ENCODE data around the gene POPDC3.
A peak's percentile ranks its signal among the peaks of the same experiment; 100 is the strongest.
"Not testable (repeated sequence)": the region's sequence is repeated elsewhere in the genome, so short reads cannot be mapped to it uniquely, and the experiment has no call there.

The POPDC3 gene, protein sequence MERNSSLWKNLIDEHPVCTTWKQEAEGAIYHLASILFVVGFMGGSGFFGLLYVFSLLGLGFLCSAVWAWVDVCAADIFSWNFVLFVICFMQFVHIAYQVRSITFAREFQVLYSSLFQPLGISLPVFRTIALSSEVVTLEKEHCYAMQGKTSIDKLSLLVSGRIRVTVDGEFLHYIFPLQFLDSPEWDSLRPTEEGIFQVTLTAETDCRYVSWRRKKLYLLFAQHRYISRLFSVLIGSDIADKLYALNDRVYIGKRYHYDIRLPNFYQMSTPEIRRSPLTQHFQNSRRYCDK

DNA sequence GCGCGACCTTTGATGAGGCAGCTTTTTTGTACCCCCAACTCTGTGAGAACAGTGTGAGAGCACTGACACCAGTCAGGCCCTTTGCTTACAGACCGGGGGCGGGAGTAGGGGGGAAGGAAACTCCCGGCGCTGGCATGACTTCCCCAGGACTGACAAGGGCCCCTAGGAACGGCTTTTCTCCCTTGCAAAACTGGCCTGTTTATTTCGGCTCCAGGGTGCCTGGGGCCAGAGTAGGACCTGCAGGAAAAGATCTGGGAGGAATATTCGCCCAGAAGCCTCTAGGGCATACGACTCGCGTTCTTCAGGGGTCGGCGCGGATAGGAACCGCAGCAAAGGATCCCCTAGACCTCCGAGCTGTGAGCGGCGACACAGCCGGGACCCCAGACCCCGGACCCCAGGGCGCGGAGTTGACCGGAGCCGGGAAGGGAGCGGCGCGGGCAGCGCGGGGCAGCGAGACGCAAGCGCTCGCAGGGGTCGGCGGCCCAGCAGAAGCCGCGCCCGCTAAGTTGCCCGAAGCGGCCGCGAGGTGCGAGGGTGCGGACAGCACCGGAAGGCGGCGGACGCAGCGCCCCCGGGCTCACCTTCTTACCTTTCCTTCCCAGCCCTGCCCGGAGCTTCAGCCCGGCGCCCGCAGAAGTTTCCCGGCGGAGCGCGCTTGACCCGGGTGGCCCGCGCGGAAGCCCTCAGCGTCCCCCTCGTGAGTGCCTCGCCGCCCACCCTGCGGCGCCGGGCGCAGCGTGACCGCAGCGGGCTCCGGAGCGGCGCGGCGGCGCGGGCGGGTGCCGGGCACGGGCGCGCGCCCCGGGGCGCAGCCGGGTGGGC is at the start of gene POPDC3:
POPDC3 (minus strand) TSS at position 771 of the 822 bp plus-strand sequence. CDS start 18,105 bp downstream, outside the sequence.
- ATAC-seq = peak; percentile 21
- DNase-seq = peak; percentile 22

DNA sequence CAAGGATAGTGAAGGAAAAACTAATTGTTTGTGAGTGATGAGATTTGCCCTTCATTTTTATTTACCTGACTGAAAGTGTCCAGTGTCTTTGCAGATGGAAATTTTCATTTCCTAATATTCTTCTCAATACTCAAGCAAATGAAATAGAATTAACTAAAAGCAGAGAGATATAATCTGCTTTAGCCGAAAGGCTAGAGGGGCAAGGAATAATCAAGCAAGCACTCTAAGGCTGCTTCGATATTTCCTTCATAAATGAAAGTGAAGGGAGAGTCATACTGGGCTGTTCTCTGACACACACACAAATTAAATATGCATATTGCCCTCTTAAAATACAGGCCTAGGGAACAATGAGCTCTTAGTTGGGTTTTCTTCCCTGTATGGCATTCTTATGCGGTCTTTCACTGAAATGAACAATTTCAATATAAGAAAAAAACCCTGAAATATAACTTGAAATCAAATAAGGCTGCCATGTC is 47.5 kb upstream of the POPDC3 start:
- DNase-seq (no peak), ATAC-seq (no peak)

DNA sequence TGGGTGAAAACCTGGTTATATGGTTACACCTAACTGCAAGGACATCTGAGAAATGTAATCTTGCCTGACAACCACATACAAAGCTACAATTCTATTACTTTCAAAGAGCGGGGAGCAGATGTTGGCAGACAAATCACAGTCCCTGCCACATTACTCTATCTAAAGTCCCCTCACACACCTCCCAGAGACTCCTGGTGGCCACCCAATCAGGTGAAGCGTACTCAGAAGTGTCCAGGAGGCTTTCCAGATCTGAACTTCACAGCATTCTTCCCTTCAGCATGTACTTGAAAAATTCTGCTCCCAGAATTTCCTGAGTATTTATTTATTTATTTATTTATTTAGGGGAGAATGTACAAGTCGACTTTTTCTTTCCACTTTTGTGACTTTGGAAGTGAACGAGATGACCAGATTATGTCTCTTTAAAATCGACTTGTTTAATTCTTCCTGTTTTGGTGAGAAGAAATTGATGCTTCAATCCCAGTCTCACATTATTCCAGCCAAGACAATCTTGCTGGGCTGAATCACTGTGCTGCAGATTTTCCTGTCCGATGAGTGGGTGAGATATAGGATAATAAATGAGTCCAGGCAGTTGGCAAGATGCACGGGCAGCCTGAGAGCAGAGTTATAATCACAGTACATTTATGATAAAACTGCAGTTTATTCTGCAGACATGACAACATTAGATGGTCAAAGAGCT is 46.9 kb upstream of the POPDC3 start:
- DNase-seq = no peak
- no peak for ATAC-seq

DNA sequence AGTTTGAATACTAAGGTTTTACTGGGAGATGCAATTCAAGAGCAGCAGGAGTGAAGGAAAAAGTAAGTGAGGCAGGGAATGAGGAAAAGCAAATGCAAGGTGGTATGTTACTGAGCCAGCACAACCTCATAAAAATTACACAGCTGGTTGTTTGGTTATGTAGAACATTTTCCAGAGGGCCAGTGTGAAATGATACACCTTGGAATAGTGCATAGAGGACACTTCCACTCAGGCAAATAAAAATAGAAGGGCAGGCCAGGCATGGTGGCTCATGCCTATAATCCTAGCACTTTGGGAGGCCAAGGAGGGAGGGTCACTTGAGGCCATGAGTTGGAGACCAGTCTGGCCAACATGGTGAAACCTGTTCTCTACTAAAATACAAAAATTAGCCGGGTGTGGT is 43.4 kb upstream of the POPDC3 start:
- ATAC-seq (no peak), DNase-seq (no peak)

DNA sequence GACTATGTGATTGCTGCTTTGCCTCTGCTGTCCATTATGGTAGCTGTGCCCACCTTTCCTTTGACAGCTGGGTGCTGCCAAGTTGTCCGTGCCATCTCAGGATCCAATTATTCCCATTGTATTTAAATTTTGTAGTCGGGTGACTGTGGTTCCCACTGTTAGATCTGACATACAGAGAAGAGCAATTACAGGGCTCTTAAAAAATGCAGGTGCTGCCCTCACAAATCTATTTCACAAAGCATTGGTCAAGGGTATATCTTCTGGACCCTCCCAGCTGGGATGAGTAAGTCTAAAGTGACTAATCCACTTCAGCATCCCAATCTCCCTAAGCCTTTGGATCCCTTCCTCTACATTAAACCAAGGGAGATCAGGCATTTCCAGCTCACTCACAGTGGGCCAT is 41.4 kb upstream of the POPDC3 start:
- ATAC-seq, DNase-seq: not testable (repeated sequence)

DNA sequence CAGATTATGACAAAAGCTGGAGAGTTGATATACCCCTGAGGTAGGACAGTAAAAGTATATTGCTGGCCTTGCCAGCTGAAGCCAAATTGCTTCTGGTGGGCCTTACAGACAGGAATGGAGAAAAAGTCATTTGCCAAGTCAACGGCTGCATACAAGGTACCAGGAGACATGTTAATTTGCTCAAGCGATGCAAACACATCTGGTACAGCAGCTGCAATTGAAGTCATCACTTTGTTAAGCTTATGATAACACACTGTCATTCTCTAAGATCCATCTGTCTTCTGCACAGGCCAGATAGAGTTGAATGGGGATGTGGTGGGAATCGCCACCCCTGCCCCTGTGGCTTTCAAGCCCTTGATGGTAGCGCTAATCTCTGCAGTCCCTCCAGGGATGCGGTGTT is 40.4 kb upstream of the POPDC3 start:
- DNase-seq = no peak
- no peak for ATAC-seq

DNA sequence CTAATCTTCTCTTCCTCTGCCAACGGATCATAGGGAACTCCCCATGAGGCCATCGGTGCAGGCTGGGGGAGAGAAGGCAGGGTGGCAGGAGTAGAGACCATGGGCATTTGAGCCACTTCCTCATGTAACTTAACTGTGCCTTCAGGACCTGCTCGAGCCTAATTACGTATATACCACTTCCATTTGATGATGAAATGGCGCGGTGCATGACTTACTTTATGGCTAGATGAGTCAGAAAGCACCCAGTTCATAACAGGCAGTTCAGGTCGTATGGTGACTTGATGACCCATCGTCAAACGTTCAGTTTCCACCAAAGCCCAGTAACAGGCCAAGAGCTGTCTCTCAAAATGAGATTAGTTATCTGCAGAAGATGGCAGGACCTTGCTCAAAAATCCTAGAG is 39.4 kb upstream of the POPDC3 start:
- not testable (repeated sequence) for ATAC-seq, DNase-seq

DNA sequence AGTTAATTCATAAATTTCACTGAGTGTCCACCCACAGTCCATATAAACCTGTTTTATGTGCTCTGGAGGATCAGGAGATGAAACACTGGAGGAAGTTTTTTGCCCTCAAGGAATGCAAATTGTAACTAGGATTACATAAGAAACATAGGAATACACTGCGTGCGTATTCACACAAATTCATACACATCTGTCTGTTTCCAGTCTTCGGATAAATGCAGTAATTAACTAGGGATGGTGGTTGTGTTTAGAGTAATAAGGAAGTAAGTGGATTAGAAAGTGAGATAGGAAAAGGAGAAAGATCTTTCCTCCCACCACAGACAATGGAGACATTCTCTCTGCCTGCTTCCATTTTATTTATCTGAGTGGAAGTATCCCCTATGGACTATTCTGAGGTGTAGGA is 35.7 kb upstream of the POPDC3 start:
- DNase-seq (no peak), ATAC-seq (no peak)

DNA sequence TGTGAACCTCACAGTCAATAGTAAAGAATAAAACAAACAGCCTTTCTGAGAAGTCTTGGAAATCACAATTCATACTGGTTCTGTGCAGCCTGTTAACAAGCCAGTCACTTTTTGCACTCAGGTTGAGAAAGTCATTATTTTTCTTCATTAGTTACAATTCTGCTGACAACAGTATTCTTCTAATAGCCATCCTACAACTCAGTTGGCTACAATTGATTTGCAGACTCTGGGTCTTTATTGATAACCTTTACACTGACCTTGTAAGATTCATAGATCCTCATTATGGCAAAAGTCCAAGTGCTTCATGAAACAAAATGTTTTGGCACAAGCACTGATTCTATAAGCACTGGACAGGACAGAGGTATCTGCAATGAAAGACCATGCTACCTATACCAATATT is 34.9 kb upstream of the POPDC3 start:
- no peak for ATAC-seq
- DNase-seq = no peak

DNA sequence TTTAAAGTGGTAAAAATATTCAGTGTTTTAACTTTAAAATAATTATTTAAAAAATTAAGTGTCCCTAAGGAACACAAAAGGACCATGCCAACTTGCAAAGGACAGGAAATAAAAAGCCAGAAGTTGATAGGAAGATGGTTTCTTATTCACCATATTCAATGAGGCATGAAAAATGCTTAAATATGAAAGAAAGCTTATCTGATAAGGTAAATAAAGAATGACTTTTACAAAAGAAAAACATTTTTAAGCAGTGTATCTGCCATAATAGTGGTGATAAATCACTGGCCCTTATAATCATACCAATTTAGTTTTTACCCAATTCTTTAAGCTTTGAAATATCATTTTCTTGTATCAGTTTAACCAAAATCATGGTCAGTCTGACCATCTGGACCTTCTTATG is 33.5 kb upstream of the POPDC3 start:
- DNase-seq = no peak
- ATAC-seq = no peak

DNA sequence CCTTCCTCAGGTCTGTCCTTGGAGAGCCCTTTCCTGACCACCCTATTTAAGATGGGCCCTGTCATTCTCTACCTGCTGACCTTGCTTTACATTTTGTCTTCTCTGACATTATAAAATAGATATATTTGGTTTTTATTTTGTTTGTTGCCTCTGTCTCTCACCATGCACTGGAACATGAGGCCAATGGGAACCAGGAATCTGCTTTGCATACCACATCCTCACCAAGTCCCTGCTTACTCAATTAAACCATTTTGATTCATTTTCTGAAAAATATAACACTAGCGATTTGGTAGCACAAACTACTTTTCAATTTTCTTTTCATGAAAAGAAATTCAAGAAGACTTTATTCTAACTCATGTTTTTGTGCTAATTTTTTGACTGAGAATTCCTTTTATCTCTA is 32.8 kb upstream of the POPDC3 start:
- ATAC-seq (peak; percentile 61), DNase-seq (no peak)

DNA sequence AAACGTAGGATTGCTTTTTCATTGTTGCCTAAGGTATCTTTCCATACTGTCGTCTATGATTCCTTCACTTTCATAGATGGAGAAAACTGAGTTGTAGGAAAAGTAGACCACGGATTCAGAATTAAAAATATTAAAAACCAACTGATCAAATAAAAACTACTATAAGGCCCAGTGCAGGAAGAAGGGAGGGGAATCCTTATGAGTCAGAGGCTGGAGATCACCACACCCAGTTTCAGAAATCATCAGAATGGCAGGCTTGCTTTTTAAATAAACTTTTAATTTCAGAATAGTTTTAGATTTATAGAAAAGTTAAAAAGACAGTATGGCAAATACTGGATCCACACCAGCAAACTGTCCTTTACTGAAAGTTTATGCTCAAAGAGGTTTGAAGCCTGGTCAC is 32.0 kb upstream of the POPDC3 start:
- no peak for ATAC-seq
- no peak for DNase-seq

DNA sequence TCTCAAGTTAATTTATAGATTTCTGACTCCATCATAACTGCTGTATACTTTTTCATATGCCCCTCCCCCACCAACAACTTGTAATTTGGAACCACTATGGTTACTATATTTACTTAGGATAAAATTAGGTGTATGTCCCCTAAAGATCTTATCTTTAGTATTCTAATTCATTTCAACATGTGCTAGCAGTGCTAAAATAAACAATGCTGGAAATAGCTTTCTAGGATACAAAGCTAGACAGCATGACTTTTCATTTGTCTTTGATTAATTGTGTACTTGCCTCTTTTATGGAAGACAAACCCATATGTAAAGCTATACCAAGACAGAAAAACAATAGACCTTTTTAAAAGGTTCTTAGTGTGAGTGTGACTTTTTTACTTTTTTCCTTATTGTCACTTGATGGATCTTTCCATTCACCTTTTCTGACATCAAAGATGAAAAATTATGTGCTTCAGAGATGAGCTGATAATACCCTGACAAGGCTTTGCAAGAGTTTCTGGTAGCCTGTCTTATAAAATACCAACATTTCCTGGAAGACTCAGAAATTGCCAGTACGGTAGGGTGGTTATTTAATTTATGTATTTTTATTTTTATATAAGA is 31.2 kb upstream of the POPDC3 start:
- DNase-seq (no peak), ATAC-seq (no peak)

DNA sequence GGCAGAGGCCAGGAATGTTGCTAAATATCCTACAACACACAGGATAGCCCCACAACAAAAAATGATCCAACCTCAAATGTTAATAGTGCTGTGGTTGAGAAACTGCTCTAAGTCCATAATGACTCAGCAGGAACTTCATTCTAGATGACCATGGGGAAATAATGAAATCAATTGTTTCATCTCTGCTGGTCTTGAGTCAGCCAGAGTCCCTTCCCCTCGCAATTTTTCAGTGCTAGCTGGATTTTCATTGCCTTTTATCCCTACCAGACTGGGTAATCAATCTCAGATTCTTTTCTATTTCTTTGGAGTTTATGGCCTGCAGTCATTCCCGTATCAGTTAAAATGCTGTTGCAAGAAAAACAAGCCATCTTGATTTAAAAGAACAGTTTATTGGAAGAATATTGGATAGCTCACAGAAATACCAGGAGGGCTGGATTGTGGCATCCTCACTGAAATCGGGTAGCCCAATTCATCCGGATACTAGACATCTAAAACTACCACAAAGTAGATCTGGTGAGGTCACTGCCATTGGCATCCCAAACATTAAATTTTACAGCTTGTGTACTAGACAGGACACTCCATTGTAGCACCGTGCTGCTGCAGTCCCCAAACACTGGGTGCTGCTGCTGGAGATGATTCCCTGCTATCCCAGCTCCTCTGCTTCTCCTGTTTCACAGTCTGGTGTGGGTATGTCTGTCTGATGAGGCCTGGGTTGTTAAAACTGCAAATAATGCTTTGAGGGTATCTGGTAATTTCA is 30.3 kb upstream of the POPDC3 start:
- ATAC-seq = no peak

DNA sequence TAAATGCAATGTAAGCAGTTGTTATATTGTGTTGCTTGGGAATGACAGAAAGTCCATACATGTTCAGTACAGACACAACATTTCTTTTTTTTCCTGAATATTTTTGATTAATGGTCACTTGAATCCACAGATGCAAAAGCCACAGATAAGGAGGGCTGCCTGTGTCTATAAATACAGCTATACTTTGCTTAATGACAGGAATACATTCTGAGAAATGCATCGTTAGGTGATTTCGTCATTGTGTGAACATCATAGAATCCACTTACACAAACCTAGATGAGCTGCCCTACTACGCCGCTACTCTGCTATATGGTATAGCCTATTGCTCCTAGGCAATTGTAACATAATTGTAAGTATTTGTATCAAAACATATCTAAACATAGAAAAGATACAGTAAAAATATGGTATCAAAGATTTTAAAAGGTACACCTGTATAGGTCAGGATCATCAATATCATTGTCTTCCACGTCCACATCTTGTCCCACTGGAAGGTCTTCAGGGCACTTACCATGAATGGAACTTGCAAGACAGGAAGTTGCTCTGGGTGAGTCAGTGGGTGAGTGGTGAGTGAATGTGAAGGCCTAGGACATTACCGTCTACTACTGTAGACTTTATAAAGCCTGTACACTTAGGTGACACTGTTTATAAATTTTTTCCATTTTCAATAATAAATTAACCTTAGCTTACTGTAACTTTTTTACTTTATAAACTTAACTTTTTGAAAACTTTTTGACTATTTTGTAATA is 27.9 kb upstream of the POPDC3 start:
- ATAC-seq (no peak), DNase-seq (no peak)

More for the DNA sequence above, 30.3 kb upstream of the POPDC3 start:
- DNase-seq = no peak

DNA sequence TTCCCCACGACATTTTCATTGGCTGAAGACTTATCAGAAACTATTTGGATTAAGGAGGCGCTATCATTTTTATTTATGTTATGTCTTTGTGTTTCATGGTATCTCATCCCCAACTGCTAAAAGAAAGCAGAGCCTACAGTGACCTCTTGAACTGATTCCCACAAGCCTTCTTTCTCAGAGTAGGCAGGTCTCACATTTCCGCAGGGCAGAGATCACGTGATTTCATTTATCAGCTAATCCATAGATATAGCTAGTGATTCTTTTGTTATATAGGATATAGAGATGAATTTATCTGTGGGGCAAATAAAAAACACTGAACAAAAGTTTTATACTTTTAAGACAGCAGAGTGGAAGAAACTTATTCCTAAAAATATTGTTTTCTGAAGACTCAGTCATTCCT is 25.0 kb upstream of the POPDC3 start:
- DNase-seq (no peak), ATAC-seq (no peak)

DNA sequence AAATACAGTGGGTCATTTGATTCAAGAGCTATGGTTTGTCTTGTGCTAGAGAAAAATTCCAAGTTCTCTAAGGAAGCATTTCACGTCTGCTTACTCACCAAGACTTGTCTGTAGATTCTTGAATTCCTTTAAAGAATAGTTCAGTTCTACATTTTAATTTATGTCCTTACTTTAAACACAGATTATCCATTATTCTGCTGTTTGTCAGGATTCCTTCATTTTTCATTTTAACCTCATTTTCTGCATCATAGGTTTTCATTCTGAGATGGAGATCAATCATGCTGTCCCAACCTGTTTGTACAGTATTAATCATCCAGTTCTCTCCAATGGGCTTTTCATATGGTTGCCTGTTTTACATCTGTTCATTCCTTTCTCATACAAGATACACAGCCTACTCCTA is 24.5 kb upstream of the POPDC3 start:
- DNase-seq = no peak
- no peak for ATAC-seq

DNA sequence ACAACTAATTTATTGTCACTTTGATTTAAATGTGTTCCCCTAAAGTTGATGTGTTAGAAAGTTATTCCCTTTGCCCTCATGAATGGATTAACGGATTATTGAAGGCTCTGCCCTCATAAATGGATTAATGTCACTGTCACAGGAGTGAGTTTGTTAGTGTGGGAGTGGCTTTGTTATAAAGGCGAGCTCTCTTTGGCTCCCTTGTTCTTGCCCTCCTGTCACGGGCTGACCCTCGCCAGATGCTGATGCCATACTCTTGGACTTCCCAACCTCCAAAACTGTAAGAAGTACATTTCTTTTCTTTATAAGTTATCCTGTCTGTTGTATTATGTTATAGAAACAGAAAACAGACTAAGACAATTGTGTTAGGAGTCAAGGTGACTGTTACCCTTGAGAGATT is 22.7 kb upstream of the POPDC3 start:
- ATAC-seq (no peak), DNase-seq (no peak)

DNA sequence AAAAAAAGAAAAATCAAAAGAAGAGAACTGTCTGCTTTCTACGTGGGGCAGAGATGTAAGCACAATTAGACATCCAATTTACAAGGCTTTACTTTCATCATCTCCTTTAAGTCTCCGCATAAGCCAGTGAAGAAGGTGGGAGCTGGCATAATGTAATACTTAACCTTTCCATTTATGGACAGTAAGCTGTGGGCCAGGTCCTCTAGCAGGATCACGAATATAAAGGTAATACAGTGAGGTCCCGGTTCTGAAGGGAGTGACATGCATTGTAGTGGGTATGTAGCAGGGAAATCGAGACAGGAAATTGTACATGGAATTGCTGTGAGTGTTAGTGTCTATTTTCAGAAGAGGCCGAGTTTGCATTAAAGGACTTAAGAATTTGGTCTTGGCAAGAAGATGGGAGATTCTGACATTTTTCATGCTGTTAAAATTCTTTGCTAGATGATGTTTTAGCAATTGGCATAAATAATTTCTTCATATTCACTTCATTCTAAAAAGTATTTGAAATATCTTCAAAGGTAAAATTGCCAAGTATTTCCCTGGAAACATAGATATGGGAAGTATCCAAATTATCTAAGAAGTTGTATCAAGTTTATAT is 20.4 kb upstream of the POPDC3 start:
- ATAC-seq (no peak), DNase-seq (no peak)

DNA sequence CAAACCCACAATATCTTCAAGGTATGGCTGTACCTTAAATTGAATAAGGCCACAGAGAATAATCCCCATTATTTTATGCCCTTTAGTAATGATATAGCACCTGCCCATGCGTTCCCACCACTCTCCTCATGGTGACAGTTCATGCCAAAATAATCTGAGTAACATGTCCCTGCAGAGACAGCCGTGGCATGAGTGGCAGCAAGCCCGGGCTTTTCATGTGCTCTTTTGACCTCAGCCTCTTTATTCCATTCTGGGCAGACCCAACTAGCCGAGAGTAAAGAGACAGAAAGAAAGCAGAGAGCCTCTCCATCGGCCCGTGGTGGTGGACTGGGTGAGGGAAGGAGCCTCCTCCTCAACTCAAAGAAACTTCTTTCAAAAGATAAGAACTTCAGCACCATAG is 19.9 kb upstream of the POPDC3 start:
- ATAC-seq (no peak), DNase-seq (no peak)

DNA sequence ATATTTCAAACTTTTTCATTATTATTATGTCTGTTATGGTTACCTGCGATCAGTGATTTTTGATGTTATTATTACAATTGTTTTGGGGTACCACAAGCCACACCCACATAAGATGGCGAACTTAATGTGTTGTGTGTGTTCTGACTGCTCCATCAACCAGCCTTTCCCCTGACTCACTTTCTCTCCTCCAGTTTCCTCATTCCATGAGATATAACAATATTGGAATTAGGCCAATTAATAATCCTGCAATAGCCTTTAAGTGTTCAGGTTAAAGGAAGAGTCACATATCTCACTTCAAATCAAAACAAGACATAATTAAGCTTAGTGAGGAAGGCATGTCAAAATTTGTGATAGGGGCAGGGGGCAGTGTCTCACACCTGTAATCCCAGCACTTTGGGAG is 16.3 kb upstream of the POPDC3 start:
- no peak for ATAC-seq
- no peak for DNase-seq
